Measurements from ENCODE around the gene NFU1.

GRCh38 chr2:69437751-69438154 lies 518 bp upstream of the NFU1 start:
- TF ChIP-seq CTCF (conservative IDR thresholded peaks at IDR 0.05 in 1 of 2, IDR thresholded peaks at IDR 0.05 in 1 of 2; ENCODE audit: low read depth in 1 of 2, low read length in 2 of 2) (no peak), EZH2 (IDR thresholded peaks at IDR 0.05; ENCODE audit: low read length, missing control alignments) (no peak)
